H1 (cell line): ENCODE measurements around the gene HEBP2. TPM values are rescaled to one million over a fixed set of nuclear protein-coding genes. Genes with fewer than 3 reads are reported as not detected.

Experiments used
- CTCF ChIA-PET: fragments of 300-600 bp; sonication (Branson Sonifier 250); formaldehyde crosslinking; loops from one replicate; lab custom pipeline; 2021; ENCODE audit not compliant: partially characterized antibody; lab: Charles Lee
- POLR2A ChIA-PET: fragments of 300-600 bp; sonication (Branson Sonifier 250); formaldehyde crosslinking; loops from one replicate; lab custom pipeline; 2021; ENCODE audit warnings: inconsistent platforms; ENCODE audit not compliant: partially characterized antibody; lab: Charles Lee
- DNase-seq, 2 experiments: peaks; one replicate each; pipeline versions ENCODE4 v3.0.0 to v3.0.0-alpha.2; 2010 to 2022; ENCODE audit warnings: low spot score in 2 of 2, low read depth in 1 of 2, mixed read lengths in 1 of 2
- FAIRE-seq: peaks from 2 replicates; lab custom pipeline; 2011; peaks lifted over from hg19 to GRCh38; lab: Jason Lieb, UNC
- H2AFZ ChIP-seq: 2 replicates; pipeline ENCODE4 v1.8.1; 2012; ENCODE audit warnings: low read length, inconsistent platforms
- H2AK5ac ChIP-seq: 2 replicates; pipeline ENCODE4 v1.6.1; 2013; ENCODE audit warnings: low read depth, low read length
- H2BK120ac ChIP-seq: replicated peaks from 2 replicates; pipeline ENCODE3; 2013; ENCODE audit warnings: low read depth, low read length, inconsistent platforms
- H2BK12ac ChIP-seq: 2 replicates; pipeline ENCODE4 v1.6.1; 2013; ENCODE audit warnings: low read depth, low read length
- H2BK15ac ChIP-seq: 2 replicates; pipeline ENCODE4 v1.6.1; 2013; ENCODE audit warnings: low read length
- H2BK20ac ChIP-seq: 2 replicates; pipeline ENCODE4 v1.6.1; 2013; ENCODE audit warnings: low read length
- H2BK5ac ChIP-seq: 2 replicates; pipeline ENCODE4 v1.6.1; 2013; ENCODE audit warnings: low read depth, low read length
- H3K14ac ChIP-seq: 2 replicates; pipeline ENCODE4 v1.6.1; 2013; ENCODE audit warnings: inconsistent platforms; ENCODE audit not compliant: insufficient read length
- H3K18ac ChIP-seq: 2 replicates; pipeline ENCODE4 v1.6.1; 2013; ENCODE audit warnings: low read length; ENCODE audit errors: extremely low read depth
- H3K23ac ChIP-seq: 2 replicates; pipeline ENCODE4 v1.6.1; 2013; ENCODE audit warnings: inconsistent platforms; ENCODE audit not compliant: insufficient read length
- H3K23me2 ChIP-seq: 2 replicates; pipeline ENCODE4 v1.6.1; 2013; ENCODE audit warnings: low read depth, low read length
- H3K27ac ChIP-seq: 2 replicates; pipeline ENCODE4 v1.6.1; 2011; ENCODE audit warnings: low read depth, low read length, inconsistent platforms
- H3K27me3 ChIP-seq, 4 experiments: replicated peaks in 1 of 4; 1 replicate in 1 of 4; 2 replicates in 3 of 4; pipeline versions ENCODE4 v1.6.1 to v1.8.1; 2011 to 2013; ENCODE audit warnings: low read length in 3 of 4, mild to moderate bottlenecking in 3 of 4, inconsistent platforms in 2 of 4, mixed read lengths in 2 of 4, moderate library complexity in 1 of 4; ENCODE audit not compliant: control insufficient read depth in 3 of 4, insufficient read depth in 3 of 4; ENCODE audit errors: extremely low read depth in 1 of 4
- H3K36me3 ChIP-seq, 4 experiments: 2 replicates each; pipeline versions ENCODE4 v1.6.1 to v1.8.1; 2011 to 2013; ENCODE audit warnings: mild to moderate bottlenecking in 4 of 4, low read length in 3 of 4, moderate library complexity in 2 of 4, control low read depth in 1 of 4, inconsistent platforms in 1 of 4; ENCODE audit not compliant: insufficient read depth in 4 of 4, control insufficient read depth in 2 of 4
- H3K4ac ChIP-seq: replicated peaks from 2 replicates; pipeline ENCODE3; 2013; ENCODE audit warnings: low read length, low read depth, mixed read lengths, inconsistent platforms; ENCODE audit not compliant: insufficient read length
- H3K4me1 ChIP-seq, 4 experiments: replicated peaks in 1 of 4; 1 replicate in 1 of 4; 2 replicates in 3 of 4; pipeline versions ENCODE4 v1.6.1 to v1.8.1; 2011 to 2013; ENCODE audit warnings: low read length in 3 of 4, inconsistent platforms in 2 of 4, mixed read lengths in 1 of 4; ENCODE audit not compliant: insufficient read depth in 4 of 4, control insufficient read depth in 3 of 4
- H3K4me2 ChIP-seq, 2 experiments: 2 replicates each; pipeline versions ENCODE4 v1.6.1 to v1.8.1; 2011 to 2013; ENCODE audit warnings: low read depth in 2 of 2, low read length in 2 of 2, control low read depth in 1 of 2, inconsistent platforms in 1 of 2, mild to moderate bottlenecking in 1 of 2; ENCODE audit not compliant: insufficient read depth in 1 of 2
- H3K4me3 ChIP-seq, 4 experiments: fragments of 200-600, 300-600 bp in 1 of 4; sonication (generic), shearing (Covaris generic), sonication (Bioruptor Twin) in 1 of 4; 2 replicates each; pipeline versions ENCODE4 v1.5.1 to v1.8.1; 2011 to 2016; ENCODE audit warnings: low read length in 4 of 4, low read depth in 3 of 4, control low read depth in 2 of 4, inconsistent platforms in 2 of 4, mild to moderate bottlenecking in 2 of 4, mixed read lengths in 1 of 4, moderate library complexity in 1 of 4; ENCODE audit not compliant: insufficient read depth in 2 of 4; ENCODE audit errors: extremely low read depth in 1 of 4
- H3K56ac ChIP-seq: replicated peaks from 2 replicates; pipeline ENCODE3; 2013; ENCODE audit warnings: low read depth, mild to moderate bottlenecking, mixed read lengths, low read length, inconsistent platforms; ENCODE audit not compliant: insufficient read length
- H3K79me1 ChIP-seq: 2 replicates; pipeline ENCODE4 v1.6.1; 2013; ENCODE audit warnings: low read depth, low read length, control low read depth
- H3K79me2 ChIP-seq, 2 experiments: 2 replicates each; pipeline versions ENCODE4 v1.6.1 to v1.8.1; 2012 to 2013; ENCODE audit warnings: low read length in 2 of 2, mild to moderate bottlenecking in 2 of 2, inconsistent platforms in 1 of 2; ENCODE audit not compliant: insufficient read depth in 2 of 2, control insufficient read depth in 1 of 2
- H3K9ac ChIP-seq, 4 experiments: replicated peaks in 1 of 4; 1 replicate in 1 of 4; 2 replicates in 3 of 4; pipeline versions ENCODE4 v1.6.1 to v1.8.1; 2011 to 2013; ENCODE audit warnings: low read depth in 3 of 4, low read length in 3 of 4, control low read depth in 2 of 4, mild to moderate bottlenecking in 2 of 4, moderate library complexity in 2 of 4, inconsistent platforms in 1 of 4; ENCODE audit errors: extremely low read depth in 1 of 4
- H3K9me3 ChIP-seq, 2 experiments: 2 replicates each; pipeline versions ENCODE4 v1.6.1 to v1.8.1; 2012 to 2013; ENCODE audit warnings: mild to moderate bottlenecking in 2 of 2, moderate library complexity in 2 of 2, control low read depth in 1 of 2, inconsistent platforms in 1 of 2, low read depth in 1 of 2, low read length in 1 of 2, mixed read lengths in 1 of 2; ENCODE audit not compliant: insufficient read depth in 2 of 2
- H4K20me1 ChIP-seq, 2 experiments: replicated peaks in 1 of 2; 2 replicates each; pipeline versions ENCODE3 to v1.8.1; 2011 to 2013; ENCODE audit warnings: inconsistent platforms in 2 of 2, low read length in 2 of 2, mild to moderate bottlenecking in 1 of 2; ENCODE audit not compliant: insufficient read depth in 2 of 2, control insufficient read depth in 1 of 2
- H4K5ac ChIP-seq: 2 replicates; pipeline ENCODE4 v1.6.1; 2013; ENCODE audit warnings: low read length, low read depth, mixed read lengths, inconsistent platforms; ENCODE audit not compliant: insufficient read length
- H4K8ac ChIP-seq: 2 replicates; pipeline ENCODE4 v1.8.0; 2013; ENCODE audit warnings: mild to moderate bottlenecking, moderate library complexity, low read length, inconsistent platforms; ENCODE audit not compliant: insufficient read depth; ENCODE audit errors: extremely low read depth
- H4K91ac ChIP-seq: replicated peaks from 2 replicates; pipeline ENCODE3; 2013; ENCODE audit warnings: low read length, mixed read lengths, inconsistent platforms; ENCODE audit not compliant: insufficient read length
- BCL11A ChIP-seq, 2 experiments: IDR thresholded peaks; one replicate each; pipeline ENCODE4 v1.6.1; 2011; ENCODE audit warnings: low read depth in 2 of 2, low read length in 2 of 2, mild to moderate bottlenecking in 2 of 2
- CBX5 ChIP-seq: fragments of 300-800, 300-1000 bp; sonication (generic); IDR thresholded peaks from 2 replicates; pipeline ENCODE4 v1.7.1; 2016; ENCODE audit warnings: antibody characterized with exemption, low read length, low read depth
- CEBPB ChIP-seq: IDR thresholded peaks from 2 replicates; pipeline ENCODE4 v1.6.1; 2012; ENCODE audit warnings: low read depth, low read length
- CTBP2 ChIP-seq: IDR thresholded peaks from 2 replicates; pipeline ENCODE4 v1.7.0; 2011; ENCODE audit warnings: borderline replicate concordance, mild to moderate bottlenecking, moderate library complexity, mixed read lengths, low read length; ENCODE audit not compliant: insufficient read depth, insufficient read length
- KDM4A ChIP-seq: IDR thresholded peaks from one replicate; pipeline ENCODE4 v1.7.1; 2012; ENCODE audit warnings: low read depth, mild to moderate bottlenecking, moderate library complexity, low read length, inconsistent platforms; ENCODE audit not compliant: severe bottlenecking
- RAD21 ChIP-seq, 2 experiments: IDR thresholded peaks in 1 of 2; conservative IDR thresholded peaks in 1 of 2; 2 replicates each; pipeline ENCODE4 v1.6.1; 2011; ENCODE audit warnings: low read depth in 2 of 2, low read length in 2 of 2, improper control_type of control experiment in 1 of 2, inconsistent platforms in 1 of 2, mild to moderate bottlenecking in 1 of 2, moderate library complexity in 1 of 2
- RFX5 ChIP-seq: IDR thresholded peaks from 2 replicates; pipeline ENCODE4 v1.6.1; 2011; ENCODE audit warnings: low read depth, low read length, improper control_type of control experiment, borderline replicate concordance
- USF2 ChIP-seq: IDR thresholded peaks from 2 replicates; pipeline ENCODE4 v1.6.1; 2011; ENCODE audit warnings: low read length, improper control_type of control experiment
- WGBS, 2 experiments: shearing (Covaris generic) in 1 of 2; methylation state at CpG; one replicate each; pipeline versions ENCODE4 v1.1.6 to v1.1.7; 2013 to 2015; ENCODE audit warnings: low lambda C conversion rate in 2 of 2, mixed read lengths in 2 of 2, inconsistent platforms in 1 of 2, low coverage in 1 of 2, missing lambda C conversion rate in 1 of 2; ENCODE audit not compliant: insufficient replicate concordance in 2 of 2, insufficient coverage in 1 of 2, insufficient read length in 1 of 2; ENCODE audit errors: extremely low coverage in 1 of 2, missing lambda C conversion rate in 1 of 2; 5-methylcytosine and 5-hydroxymethylcytosine counted together
- polyA plus RNA-seq, 7 experiments: library from polyadenylated mRNA; depleted of rRNA in 3 of 7; stranded (reverse) in 5 of 7; unstranded in 2 of 7; fragments of >200 nt in 5 of 7; fragments of 200-250 nt in 2 of 7; gene quantifications; 1 replicate in 5 of 7; 2 replicates in 1 of 7; 4 replicates in 1 of 7; pipeline versions ENCODE4 v1.2.1 to v1.2.3, GENCODE V29; 2011 to 2013; ENCODE audit warnings: missing spikeins in 2 of 7, mixed read lengths in 2 of 7
- total RNA-seq: library from RNA; stranded (reverse); fragmentation: NEBNext Ultra II Directional; extraction: Animal tissue kit (Norgen Biotek cat#: 25700); gene quantifications from 2 replicates; pipeline ENCODE4 v1.2.1, GENCODE V29; 2021

HEBP2 gene
- total and polyA plus RNA-seq, 2 of the 8 experiments (the other 6 are each of a cell fraction or from before 2014, with no cell fraction given), result 6.5 to 37.9 TPM

GRCh38 chr6:138421608-138422007 is 17.6 kb downstream of the HEBP2 start:
- H3K27ac ChIP-seq, result no peak overlapping the region
- H3K14ac ChIP-seq, result no peak overlapping the region
- H2BK20ac ChIP-seq, result no peak overlapping the region
- no peak overlapping the region for H3K23ac ChIP-seq
- no peaks in the 10 kb centered on the region for H3K9me3 ChIP-seq
- DNase-seq (no peak), FAIRE-seq (no peak)
- no peak overlapping the region for H2BK12ac ChIP-seq
- ChIA-PET CTCF (no interaction called here), POLR2A (interaction anchor here (1.1 kb wide), 1 partner anchor 14 kb away, joined by 6 read pairs; no protein-coding TSS in a partner anchor)
- 93% methylated on average over 10 of the region's 10 CpGs; no CpG with 5 or more reads in 1 of the 2 experiments for WGBS, 2 experiments
- H2AK5ac ChIP-seq, result no peak overlapping the region
- H2BK5ac ChIP-seq, result no peak overlapping the region
- no peak overlapping the region for H3K4me3 ChIP-seq
- H3K4me1 ChIP-seq, result no peaks in the 10 kb centered on the region
- no peak overlapping the region for H2BK15ac ChIP-seq
- no peak for TF ChIP-seq USF2
- no peak for TF ChIP-seq RAD21 (IDR thresholded peaks at IDR 0.05 in 1 of 2, conservative IDR thresholded peaks at IDR 0.05 in 1 of 2; ENCODE audit: low read depth in 2 of 2, low read length in 2 of 2)
- TF ChIP-seq BCL11A (IDR thresholded peaks at IDR 0.05; ENCODE audit: low read depth in 2 of 2, low read length in 2 of 2), result no peak
- TF ChIP-seq KDM4A, result no peak
- no peak for TF ChIP-seq CEBPB
- no peak for TF ChIP-seq CTBP2
- no peak for TF ChIP-seq RFX5
- no peak for TF ChIP-seq CBX5
- no peak overlapping the region for H2AFZ ChIP-seq
- peaks cover 0 to 15% (median 7%) of the 10 kb centered on the region in 4 experiments; a peak in 4 of 8 replicates for H3K36me3 ChIP-seq
- H3K79me1 ChIP-seq, result no peaks in the 10 kb centered on the region; the same call in 1 of the 2 replicates
- H4K8ac ChIP-seq, result no peak overlapping the region
- no peak overlapping the region for H3K9ac ChIP-seq
- H4K5ac ChIP-seq, result no peak overlapping the region
- no peaks in the 10 kb centered on the region for H3K79me2 ChIP-seq
- no peaks in the 10 kb centered on the region for H3K23me2 ChIP-seq
- H4K91ac ChIP-seq, result no peak overlapping the region
- no peak overlapping the region for H3K56ac ChIP-seq
- no peaks in the 10 kb centered on the region for H4K20me1 ChIP-seq
- no peak overlapping the region for H3K18ac ChIP-seq
- H3K4me2 ChIP-seq, result no peak overlapping the region
- no peaks in the 10 kb centered on the region for H3K27me3 ChIP-seq
- H2BK120ac ChIP-seq, result no peak overlapping the region
- H3K4ac ChIP-seq, result no peak overlapping the region
